ENCODE data around the gene TTC32. TPM values are rescaled to one million over a fixed set of nuclear protein-coding genes. Genes with fewer than 3 reads are reported as not detected.
A peak's percentile ranks its signal among the peaks of the same experiment; 100 is the strongest.
"Not testable (repeated sequence)": the region's sequence is repeated elsewhere in the genome, so short reads cannot be mapped to it uniquely, and the experiment has no call there.

TTC32 gene
- total RNA-seq, 1 donor = 9.9 TPM

DNA sequence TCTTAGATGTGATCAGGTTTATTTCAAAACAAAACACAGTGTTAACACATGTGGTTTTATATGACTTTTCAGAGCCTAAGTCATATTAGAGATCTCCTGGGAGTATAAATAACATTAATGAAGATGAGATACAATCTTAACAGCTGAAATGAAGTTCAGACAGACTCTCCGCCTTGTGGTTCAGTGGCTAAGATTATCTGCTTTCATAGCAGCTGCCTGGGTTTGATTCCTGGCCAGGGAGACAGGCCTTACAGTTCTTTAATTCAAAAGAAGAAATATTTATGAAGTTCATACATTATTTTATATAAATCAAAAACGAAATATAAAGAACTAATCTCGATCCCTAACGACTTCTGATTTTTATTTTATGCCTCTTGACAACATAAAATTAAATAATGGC, 35.2 kb upstream of the TTC32 start:
- no peak overlapping the region for H3K4me3 ChIP-seq (ENCODE audit: low read depth, low read length)
- TF ChIP-seq, protein P1, sequence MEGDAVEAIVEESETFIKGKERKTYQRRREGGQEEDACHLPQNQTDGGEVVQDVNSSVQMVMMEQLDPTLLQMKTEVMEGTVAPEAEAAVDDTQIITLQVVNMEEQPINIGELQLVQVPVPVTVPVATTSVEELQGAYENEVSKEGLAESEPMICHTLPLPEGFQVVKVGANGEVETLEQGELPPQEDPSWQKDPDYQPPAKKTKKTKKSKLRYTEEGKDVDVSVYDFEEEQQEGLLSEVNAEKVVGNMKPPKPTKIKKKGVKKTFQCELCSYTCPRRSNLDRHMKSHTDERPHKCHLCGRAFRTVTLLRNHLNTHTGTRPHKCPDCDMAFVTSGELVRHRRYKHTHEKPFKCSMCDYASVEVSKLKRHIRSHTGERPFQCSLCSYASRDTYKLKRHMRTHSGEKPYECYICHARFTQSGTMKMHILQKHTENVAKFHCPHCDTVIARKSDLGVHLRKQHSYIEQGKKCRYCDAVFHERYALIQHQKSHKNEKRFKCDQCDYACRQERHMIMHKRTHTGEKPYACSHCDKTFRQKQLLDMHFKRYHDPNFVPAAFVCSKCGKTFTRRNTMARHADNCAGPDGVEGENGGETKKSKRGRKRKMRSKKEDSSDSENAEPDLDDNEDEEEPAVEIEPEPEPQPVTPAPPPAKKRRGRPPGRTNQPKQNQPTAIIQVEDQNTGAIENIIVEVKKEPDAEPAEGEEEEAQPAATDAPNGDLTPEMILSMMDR (IDR thresholded peaks at IDR 0.05; ENCODE audit: insufficient read depth, low read depth, low read length) = no peak
- no peak for DNase-seq (ENCODE audit: low read depth)

DNA sequence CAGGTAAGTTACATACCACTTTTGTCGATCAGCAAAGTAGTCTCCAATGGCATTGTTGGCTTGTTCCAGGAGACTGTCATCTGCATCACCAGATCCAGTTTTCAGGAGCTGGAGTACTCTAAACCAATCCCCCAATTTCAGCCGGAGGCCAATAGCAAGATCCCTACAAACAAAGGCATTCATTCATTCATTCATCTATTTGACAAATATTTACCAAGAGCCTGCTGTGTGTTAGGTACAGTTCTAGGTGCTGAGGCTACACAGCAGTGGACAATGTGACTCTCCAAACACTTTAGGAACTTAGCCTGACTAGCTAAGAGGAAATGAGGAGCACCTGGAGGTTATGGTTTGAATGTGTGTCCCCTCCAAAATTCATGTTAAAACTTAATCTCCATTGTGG, 34.4 kb upstream of the TTC32 start:
- TF ChIP-seq, protein P1 (IDR thresholded peaks at IDR 0.05; ENCODE audit: insufficient read depth, low read depth, low read length) = no peak
- H3K4me3 ChIP-seq (ENCODE audit: low read depth, low read length) = no peak overlapping the region
- DNase-seq (ENCODE audit: low read depth) = no peak

DNA sequence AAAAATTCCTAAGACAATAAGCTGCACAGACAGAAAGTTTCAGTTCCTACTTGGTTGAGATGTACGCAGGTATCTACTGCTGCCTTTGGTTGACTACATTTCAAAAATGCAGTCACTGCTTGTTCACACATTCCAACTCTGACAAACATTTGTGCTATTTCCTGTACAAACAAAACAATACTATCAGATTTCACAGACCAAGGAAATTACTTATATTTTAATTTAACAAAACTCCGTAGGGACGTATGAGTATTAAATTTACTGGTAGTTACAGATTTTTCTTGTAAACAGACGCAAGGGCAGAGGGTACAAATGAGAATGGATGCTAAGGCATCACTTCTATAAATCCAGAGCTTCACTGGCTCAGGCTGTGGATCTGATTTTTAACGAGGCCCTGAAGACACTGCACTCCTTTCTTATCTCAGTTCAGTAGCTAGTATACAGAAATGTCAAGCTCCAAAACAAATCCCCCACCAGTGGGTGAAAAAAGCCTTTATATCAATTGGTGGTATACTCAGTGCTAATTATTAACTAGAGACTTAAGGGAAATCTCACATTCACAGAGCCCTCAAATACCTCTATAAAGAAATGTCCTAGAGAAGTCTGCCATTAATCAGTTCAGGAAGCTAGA, 31.7 kb upstream of the TTC32 start:
- peak; percentile 47 for DNase-seq (ENCODE audit: low read depth)
- TF ChIP-seq, protein P1 (IDR thresholded peaks at IDR 0.05; ENCODE audit: insufficient read depth, low read depth, low read length) = no peak
- no peak overlapping the region for H3K4me3 ChIP-seq (ENCODE audit: low read depth, low read length)

DNA sequence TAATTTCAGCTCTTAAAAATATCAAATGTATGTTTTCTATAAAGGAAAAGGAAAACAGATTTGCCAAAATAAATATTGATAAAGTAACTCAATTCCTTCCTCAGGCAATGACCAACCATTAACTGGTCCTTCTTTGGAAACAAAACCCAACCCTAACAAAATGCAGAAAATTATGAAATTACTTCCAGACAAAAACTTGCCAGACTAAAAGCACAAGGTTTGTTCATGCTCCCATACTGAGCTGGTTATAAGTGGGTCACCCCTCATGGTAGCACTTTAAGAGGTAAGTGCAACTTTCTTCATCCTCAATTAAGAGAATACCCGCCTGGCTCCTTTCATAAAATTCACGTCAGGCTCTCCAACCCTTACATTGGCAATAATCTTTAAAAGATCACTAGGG, 31.1 kb upstream of the TTC32 start:
- DNase-seq (ENCODE audit: low read depth) = no peak
- no peak overlapping the region for H3K4me3 ChIP-seq (ENCODE audit: low read depth, low read length)
- TF ChIP-seq, protein P1 (IDR thresholded peaks at IDR 0.05; ENCODE audit: insufficient read depth, low read depth, low read length) = no peak

DNA sequence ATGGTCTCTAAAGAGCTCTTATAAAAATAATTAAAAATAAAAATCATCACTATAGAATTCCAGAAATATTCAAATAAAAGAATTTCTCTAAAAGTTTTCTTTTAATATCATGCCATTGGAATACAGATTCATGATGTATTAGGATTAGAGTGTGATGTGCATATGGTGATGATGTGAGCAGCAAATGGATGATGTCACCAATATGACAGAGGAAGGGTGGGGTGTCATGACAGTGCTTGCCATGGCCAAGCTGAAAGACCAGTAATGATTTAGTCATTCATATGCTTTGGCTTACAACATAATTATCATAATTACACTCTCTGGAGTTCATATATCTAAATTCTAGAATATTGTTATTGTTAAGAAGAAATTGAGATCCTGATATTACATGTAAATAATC, 27.4 kb upstream of the TTC32 start:
- no peak for DNase-seq (ENCODE audit: low read depth)
- H3K4me3 ChIP-seq (ENCODE audit: low read depth, low read length) = no peak overlapping the region
- TF ChIP-seq, protein P1 (IDR thresholded peaks at IDR 0.05; ENCODE audit: insufficient read depth, low read depth, low read length) = no peak

DNA sequence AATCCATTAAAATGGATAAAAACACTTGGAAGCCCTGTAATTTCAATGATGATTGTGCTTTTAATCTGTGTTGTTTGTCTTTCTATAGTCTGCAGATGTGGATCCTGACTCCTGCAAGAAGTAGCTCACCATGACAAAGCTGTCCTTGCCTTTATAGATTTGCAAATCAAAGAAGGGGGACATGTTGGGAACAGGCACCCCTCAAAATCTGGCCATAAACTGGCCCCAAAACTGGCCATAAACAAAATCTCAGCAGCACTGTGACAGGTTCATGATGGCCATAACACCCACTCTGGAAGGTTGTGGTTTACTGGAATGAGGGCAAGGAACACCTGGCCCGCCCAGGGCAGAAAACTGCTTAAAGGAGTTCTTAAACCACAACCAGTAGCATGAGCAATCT, 26.0 kb upstream of the TTC32 start:
- not testable (repeated sequence) for H3K4me3 ChIP-seq (ENCODE audit: low read depth, low read length); DNase-seq (ENCODE audit: low read depth)

DNA sequence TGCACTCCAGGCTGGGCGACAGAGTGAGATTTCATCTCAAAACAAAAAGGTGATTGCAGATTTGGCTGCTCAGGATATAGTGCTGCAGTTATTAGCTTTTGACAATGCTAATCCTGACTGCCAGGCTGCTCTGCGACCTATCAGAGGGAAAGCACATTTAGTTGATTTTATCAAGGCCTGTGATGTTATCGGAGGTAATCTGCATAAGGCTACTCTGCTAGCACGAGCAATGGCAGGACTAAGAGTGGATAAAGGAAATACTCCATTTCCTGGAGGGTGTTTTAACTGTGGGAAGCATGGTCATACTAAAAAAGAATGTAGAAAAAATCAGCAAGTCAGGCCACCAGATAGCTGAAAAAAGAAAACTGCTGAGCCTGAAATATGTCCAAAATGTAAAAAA, 22.7 kb upstream of the TTC32 start:
- not testable (repeated sequence) for H3K4me3 ChIP-seq (ENCODE audit: low read depth, low read length); DNase-seq (ENCODE audit: low read depth)

DNA sequence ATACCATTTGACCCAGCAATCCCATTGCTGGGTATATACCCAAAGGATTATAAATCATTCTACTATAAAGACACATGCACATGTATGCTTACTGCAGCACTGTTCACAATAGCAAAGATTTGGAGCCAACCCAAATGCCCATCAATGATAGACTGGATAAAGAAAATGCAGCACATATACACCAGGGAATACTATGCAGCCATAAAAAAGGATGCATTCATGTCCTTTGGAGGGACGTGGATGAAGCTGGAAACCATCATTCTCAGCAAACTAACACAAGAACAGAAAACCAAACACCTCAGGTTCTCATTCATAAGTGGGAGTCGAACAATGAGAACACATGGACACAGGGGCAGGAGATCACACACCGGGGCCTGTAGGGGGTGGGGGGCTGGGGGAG, 20.4 kb upstream of the TTC32 start:
- DNase-seq (ENCODE audit: low read depth); H3K4me3 ChIP-seq (ENCODE audit: low read depth, low read length): not testable (repeated sequence)
